ENCODE results near the gene RNF208. TPM values are rescaled to one million over a fixed set of nuclear protein-coding genes. Genes with fewer than 3 reads are reported as not detected.

RNF208 gene
- total RNA-seq, 2 donors from 2014 or later, result 5.9 to 7.9 TPM

DNA sequence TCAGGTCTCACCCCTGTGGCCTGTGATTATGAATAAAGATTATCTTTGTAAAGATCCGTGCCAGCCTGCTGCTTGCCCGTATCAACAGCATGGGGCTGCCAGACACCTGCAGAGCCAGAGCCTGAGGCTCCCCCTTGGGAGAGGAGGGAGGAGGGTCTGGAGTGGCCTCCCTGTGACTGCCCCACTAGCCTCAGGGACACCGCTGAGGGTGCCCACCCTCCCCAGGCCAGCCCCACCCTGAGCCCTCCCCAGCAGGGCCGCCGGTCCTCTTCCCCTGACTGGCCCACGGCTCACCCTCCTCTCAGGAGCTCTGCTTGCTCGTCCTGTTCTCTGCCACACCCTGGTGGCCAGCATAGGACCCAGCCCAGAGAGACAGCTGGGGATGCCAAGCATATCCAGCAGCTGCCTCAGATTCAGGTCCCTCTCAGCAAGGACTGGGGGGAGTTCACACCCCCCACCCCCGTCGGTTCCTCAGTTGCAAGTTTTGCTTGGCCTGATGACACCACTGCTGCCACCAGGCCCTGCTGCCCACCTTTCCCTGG is 31.7 kb downstream of the RNF208 start:
- H3K4me3 ChIP-seq, result no peak overlapping the region
- peaks cover 23% of the 10 kb centered on the region for H3K36me3 ChIP-seq
- no peak for DNase-seq (ENCODE audit: low spot score)
- no peaks in the 10 kb centered on the region for H3K27me3 ChIP-seq
- H3K4me1 ChIP-seq, result peaks cover 0 to 61% of the 10 kb centered on the region in 2 donors
- no peak for TF ChIP-seq CTCF (IDR thresholded peaks at IDR 0.05)
- peak overlapping the region in 1 of 2 donors; percentile 92 for H3K27ac ChIP-seq
- no peaks in the 10 kb centered on the region for H3K9me3 ChIP-seq

DNA sequence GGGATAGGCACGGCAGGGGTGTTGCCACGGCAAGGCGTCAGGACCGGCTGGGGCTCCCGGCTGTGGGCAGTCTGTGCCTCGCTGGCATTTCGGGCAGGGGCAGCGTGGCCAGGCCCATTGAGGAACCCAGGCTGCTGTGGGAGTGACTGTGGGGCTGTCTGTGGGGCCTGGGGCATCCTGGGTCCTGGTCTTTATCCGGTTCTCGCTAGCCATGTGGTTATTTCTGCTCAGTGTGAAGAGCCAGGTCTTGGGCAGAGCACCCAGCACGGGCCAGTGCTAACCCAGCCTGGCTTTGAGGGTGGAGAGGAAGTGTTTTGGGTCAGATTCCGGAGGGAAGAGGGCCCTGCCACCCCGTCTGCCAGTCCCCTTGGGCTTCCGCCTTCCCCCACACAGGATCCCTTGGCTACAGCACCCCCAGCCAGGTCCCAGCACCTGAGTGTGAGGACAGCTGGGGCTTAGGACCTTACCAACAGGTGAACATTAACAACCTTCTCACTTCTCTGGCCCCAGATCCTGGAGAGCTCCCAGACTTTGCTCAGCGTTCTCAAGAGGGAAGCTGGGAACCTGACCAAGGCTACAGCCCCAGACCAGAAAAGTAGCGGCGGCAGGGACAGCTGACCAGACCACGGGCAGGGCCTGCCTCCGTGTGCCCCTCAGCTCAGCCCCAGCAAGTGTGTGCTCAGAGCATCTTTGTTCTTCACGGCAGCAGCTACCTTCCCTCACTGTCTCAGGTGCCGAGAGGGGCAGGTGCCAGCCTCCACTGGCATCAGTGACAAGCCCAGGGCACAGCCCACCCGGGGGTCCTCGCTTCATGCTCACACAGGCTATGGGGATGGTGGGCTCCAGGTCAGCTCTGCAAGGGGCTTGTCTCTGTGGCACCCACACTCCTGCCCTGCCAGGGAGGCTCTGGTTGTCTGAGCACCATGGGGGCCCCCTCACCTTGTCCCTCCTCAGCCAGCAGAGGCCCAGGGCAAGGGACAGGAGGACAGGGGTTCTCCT is 32.4 kb downstream of the RNF208 start:
- peaks cover 0 to 53% of the 10 kb centered on the region in 2 donors for H3K4me1 ChIP-seq
- H3K9me3 ChIP-seq, result no peaks in the 10 kb centered on the region
- peaks cover 25% of the 10 kb centered on the region for H3K36me3 ChIP-seq
- no peak for DNase-seq (ENCODE audit: low spot score)
- no peak for TF ChIP-seq CTCF (IDR thresholded peaks at IDR 0.05)
- no peaks in the 10 kb centered on the region for H3K27me3 ChIP-seq
- H3K4me3 ChIP-seq, result peak overlapping the region; percentile 84 to 98
- peak overlapping the region; percentile 92 to 97 for H3K27ac ChIP-seq

DNA sequence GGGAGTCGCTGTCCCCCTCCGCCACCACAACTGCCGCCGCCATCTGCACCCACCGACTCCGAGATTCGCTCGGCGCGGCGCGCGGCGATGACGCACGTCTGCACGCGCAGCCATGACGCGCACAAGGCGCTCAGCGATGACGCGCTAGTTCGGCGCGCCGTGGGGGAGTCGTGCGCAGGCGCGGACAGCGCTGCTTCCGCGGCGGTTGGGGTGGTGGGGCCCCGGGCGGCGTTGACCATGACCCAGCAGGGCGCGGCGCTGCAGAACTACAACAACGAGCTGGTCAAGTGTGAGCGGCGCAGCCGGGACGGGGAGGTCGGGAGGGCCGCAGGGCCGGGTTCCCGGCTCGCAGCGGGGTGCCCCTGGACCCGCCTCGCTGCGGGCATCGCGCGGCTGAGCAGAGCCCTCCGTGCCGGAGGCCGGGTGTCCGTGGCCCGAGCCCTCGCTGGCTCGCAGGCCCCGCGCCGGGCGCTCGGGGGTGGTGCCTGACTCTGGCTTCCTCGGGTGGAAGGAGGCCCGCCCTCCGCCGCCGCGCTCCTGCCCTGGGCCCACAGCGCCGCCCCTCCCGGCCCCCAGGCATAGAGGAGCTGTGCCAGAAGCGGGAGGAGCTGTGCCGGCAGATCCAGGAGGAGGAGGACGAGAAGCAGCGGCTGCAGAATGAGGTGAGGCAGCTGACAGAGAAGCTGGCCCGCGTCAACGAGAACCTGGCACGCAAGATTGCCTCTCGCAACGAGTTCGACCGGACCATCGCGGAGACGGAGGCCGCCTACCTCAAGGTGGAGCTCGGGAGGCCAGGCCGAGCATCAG is 33.3 kb downstream of the RNF208 start, which contains the start of the genes ANAPC2 and SSNA1:
ANAPC2 (minus strand) TSS at position 71 of the 807 bp plus-strand sequence; CDS start at position 43, 28 bp downstream.
SSNA1 (plus strand) TSS at position 187 of the 807 bp plus-strand sequence; CDS start at position 238, 51 bp downstream.
- Histone ChIP-seq H3K9me3 (no peaks in the 10 kb centered on the region), H3K4me3 (peak within 1 kb of the TSS; percentile 84 to 98), H3K27ac (peak within 1 kb of the TSS; percentile 92 to 97), H3K27me3 (no peaks in the 10 kb centered on the region), H3K4me1 (peaks cover 0 to 44% of the 10 kb centered on the region in 2 donors), H3K36me3 (peaks cover 34% of the 10 kb centered on the region)
- peak; percentile 94 for DNase-seq (ENCODE audit: low spot score)
- peak in 1 of 2 donors; percentile 54 for TF ChIP-seq CTCF (IDR thresholded peaks at IDR 0.05)

- DNase-seq (ENCODE audit: low spot score), result no peak
- no peak for TF ChIP-seq CTCF (IDR thresholded peaks at IDR 0.05)
- Histone ChIP-seq H3K4me3 (peak overlapping the region; percentile 84 to 98), H3K27me3 (no peaks in the 10 kb centered on the region), H3K9me3 (no peaks in the 10 kb centered on the region), H3K4me1 (peaks cover 0 to 43% of the 10 kb centered on the region in 2 donors), H3K36me3 (peaks cover 40% of the 10 kb centered on the region), H3K27ac (peak overlapping the region; percentile 92 to 97)
Observed at GRCh38 chr9:137188086-137188489, 34.0 kb downstream of the RNF208 start.

DNA sequence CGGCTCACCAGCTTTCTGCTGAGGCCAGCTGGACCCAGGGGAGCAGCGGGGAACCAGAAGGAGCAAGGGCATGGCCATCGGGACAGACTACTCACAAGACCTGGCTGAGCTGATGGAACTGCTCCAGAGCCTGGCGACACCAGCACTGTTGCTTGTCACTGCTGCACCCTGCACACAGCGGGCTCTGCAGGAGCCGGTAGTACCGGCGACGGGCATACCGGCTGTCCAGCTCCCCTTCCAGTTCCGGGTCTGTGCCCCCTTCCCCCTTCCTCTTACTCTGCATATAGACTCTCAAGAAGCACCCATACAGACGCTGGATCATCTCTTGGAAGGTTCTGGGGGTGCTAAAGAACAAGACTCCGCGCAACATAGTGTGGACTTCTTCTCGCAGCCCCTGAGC is 34.7 kb downstream of the RNF208 start:
- Histone ChIP-seq H3K27ac (no peak overlapping the region), H3K4me1 (peaks cover 0 to 43% of the 10 kb centered on the region in 2 donors), H3K36me3 (peaks cover 47% of the 10 kb centered on the region), H3K27me3 (no peaks in the 10 kb centered on the region), H3K9me3 (no peaks in the 10 kb centered on the region), H3K4me3 (peak overlapping the region; percentile 84 to 98)
- no peak for DNase-seq (ENCODE audit: low spot score)
- no peak for TF ChIP-seq CTCF (IDR thresholded peaks at IDR 0.05)
